SHP77 treated with DMSO at 0.1 percent for 48 hours (cell line): ENCODE measurements around the gene SFSWAP.
"Not testable (repeated sequence)": the region's sequence is repeated elsewhere in the genome, so short reads cannot be mapped to it uniquely, and the experiment has no call there.

ENCODE experiments used
- DNase-seq: peaks from one replicate; lab custom pipeline; 2025; lab: John Stamatoyannopoulos, UW

SFSWAP gene

GRCh38 chr12:131703161-131703560, 7.7 kb upstream of the SFSWAP start:
- no peak for DNase-seq

GRCh38 chr12:131704509-131704908, 6.4 kb upstream of the SFSWAP start:
- no peak for DNase-seq

- not testable (repeated sequence) for DNase-seq
Observed at GRCh38 chr12:131706709-131707108, 4.2 kb upstream of the SFSWAP start.

- no peak for DNase-seq
Observed at GRCh38 chr12:131709226-131709625, 1.7 kb upstream of the SFSWAP start.

- no peak for DNase-seq
Observed at GRCh38 chr12:131711551-131712205, 788 bp downstream of the SFSWAP start.

- no peak for DNase-seq
Observed at GRCh38 chr12:131713349-131713748, 2.5 kb downstream of the SFSWAP start.

GRCh38 chr12:131714759-131715158, 3.9 kb downstream of the SFSWAP start:
- no peak for DNase-seq

- DNase-seq: no peak
Observed at GRCh38 chr12:131716282-131716681, 5.4 kb downstream of the SFSWAP start.

- no peak for DNase-seq
Observed at GRCh38 chr12:131720241-131720640, 9.4 kb downstream of the SFSWAP start.

GRCh38 chr12:131720921-131721320, 10.0 kb downstream of the SFSWAP start:
- DNase-seq: no peak

- DNase-seq: no peak
Observed at GRCh38 chr12:131721548-131721947, 10.7 kb downstream of the SFSWAP start.

GRCh38 chr12:131723532-131723931, 12.6 kb downstream of the SFSWAP start:
- no peak for DNase-seq

- DNase-seq: no peak
Observed at GRCh38 chr12:131724534-131724933, 13.6 kb downstream of the SFSWAP start.

GRCh38 chr12:131725503-131725902, 14.6 kb downstream of the SFSWAP start:
- DNase-seq: no peak

GRCh38 chr12:131728720-131729119, 17.8 kb downstream of the SFSWAP start:
- DNase-seq: no peak

- no peak for DNase-seq
Observed at GRCh38 chr12:131729254-131729955, 18.5 kb downstream of the SFSWAP start.

GRCh38 chr12:131732996-131733615, 22.2 kb downstream of the SFSWAP start:
- no peak for DNase-seq

GRCh38 chr12:131733874-131734273, 23.0 kb downstream of the SFSWAP start:
- no peak for DNase-seq

GRCh38 chr12:131734336-131735152, 23.7 kb downstream of the SFSWAP start:
- DNase-seq: no peak

- DNase-seq: no peak
Observed at GRCh38 chr12:131735153-131735456, 24.2 kb downstream of the SFSWAP start.

- DNase-seq: no peak
Observed at GRCh38 chr12:131735476-131736445, 24.9 kb downstream of the SFSWAP start.
